Measurements from ENCODE around the gene PSD.

PSD gene

DNA sequence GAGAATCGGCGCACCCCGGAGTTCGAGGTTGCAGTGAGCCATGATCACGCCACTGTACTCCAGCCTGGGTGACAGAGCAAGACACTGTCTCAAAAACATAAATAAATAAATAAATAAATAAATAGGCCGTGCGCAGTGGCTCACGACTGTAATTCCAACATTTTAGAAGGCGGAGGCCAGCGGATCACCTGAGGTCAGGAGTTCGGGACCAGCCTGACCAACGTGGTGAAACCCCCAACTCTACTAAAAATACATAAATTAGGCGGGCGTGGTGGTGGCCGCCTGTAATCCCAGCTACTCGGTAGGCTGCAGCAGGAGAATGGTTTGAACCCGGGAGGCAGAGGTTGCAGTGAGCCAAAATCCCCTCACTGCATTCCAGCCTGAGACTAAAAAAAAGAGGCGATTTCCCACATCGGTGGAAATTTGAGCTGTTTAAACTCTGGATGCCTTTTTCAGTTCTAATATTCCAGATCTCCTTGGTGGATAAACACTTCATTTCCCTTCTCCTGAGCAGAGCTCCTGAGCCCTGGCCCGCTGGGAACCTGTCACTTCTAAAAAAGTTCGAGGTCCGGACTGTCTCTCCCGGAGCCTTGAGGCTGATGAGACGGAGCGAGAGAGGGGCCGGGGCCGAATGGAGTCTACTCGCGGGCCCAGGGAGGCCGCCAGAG is 25.0 kb downstream of the PSD start:
- H3K27ac ChIP-seq: peak overlapping the region; percentile 89
- TF ChIP-seq, protein P1, sequence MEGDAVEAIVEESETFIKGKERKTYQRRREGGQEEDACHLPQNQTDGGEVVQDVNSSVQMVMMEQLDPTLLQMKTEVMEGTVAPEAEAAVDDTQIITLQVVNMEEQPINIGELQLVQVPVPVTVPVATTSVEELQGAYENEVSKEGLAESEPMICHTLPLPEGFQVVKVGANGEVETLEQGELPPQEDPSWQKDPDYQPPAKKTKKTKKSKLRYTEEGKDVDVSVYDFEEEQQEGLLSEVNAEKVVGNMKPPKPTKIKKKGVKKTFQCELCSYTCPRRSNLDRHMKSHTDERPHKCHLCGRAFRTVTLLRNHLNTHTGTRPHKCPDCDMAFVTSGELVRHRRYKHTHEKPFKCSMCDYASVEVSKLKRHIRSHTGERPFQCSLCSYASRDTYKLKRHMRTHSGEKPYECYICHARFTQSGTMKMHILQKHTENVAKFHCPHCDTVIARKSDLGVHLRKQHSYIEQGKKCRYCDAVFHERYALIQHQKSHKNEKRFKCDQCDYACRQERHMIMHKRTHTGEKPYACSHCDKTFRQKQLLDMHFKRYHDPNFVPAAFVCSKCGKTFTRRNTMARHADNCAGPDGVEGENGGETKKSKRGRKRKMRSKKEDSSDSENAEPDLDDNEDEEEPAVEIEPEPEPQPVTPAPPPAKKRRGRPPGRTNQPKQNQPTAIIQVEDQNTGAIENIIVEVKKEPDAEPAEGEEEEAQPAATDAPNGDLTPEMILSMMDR (IDR thresholded peaks at IDR 0.05): no peak; the same call in none of the 2 replicates
- no peak for TF ChIP-seq ZFX (IDR thresholded peaks at IDR 0.05; ENCODE audit: borderline replicate concordance)

- H3K27ac ChIP-seq: no peak overlapping the region
- no peak for TF ChIP-seq ZFX (IDR thresholded peaks at IDR 0.05; ENCODE audit: borderline replicate concordance)
- TF ChIP-seq, protein P1 (IDR thresholded peaks at IDR 0.05): no peak
Observed at GRCh38 chr10:102392306-102392705, 26.3 kb downstream of the PSD start.

DNA sequence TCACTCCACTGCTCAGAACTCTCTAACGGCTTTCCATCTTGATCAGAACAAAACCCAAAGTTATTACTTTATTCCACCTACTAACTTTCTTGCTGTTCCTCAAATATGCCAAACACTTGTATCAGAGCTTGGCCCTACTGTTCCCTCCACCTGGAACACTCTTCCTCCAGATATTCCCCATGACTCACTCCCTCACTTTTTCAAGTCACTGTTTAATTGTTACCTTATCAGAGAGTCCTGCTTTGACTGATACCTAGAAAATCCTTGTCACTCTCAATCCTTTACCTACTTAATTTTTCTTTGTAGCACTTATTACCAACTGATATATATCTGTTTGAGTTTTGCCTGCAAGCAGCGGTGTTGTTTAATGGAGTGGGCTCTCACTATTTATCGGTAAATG is 28.7 kb downstream of the PSD start:
- TF ChIP-seq, protein P1 (IDR thresholded peaks at IDR 0.05): no peak
- no peak for TF ChIP-seq ZFX (IDR thresholded peaks at IDR 0.05; ENCODE audit: borderline replicate concordance)

DNA sequence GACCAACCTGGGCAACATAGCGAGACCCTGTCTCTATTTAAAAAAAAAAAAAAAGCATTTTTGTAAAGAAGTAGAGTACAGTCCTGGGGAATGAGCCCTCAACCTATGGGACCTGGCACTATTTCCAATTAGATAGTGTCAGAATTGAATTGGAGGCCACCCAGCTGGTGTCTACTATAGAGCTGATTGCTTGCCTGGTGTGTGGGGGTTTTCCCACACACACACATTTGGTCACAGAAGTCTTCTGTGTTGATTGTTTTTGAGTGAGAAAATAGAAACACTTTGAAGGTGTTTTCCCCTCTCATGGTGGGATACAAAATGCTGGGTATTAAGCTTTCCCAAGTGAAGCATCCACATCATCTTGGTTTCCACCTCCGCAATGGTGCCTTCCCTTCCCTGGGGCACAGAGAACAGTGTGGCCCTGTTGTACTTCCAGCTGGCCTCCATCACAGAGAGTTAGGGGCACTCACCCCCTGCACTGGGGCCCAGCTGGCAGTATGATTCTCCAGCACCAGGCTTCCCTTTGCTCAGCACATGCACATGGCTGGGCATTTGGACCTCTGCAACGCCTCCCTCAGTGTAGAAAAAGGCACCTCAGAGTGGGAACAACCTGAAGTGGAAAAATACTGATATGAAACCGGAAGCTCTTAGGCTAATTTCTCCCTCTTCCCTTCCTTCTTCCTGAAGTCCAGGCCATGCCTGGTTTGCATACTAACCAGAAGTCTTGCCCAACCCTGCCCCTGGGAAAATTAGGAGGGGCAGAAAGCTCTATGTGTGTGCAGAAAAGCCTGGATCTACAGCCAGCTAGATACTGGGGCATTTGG is 33.8 kb downstream of the PSD start:
- no peak for TF ChIP-seq ZFX (IDR thresholded peaks at IDR 0.05; ENCODE audit: borderline replicate concordance)
- H3K27ac ChIP-seq: no peak overlapping the region

More for the DNA sequence above, 28.7 kb downstream of the PSD start:
- H3K27ac ChIP-seq: no peak overlapping the region

GRCh38 chr10:102384053-102384452 is 34.5 kb downstream of the PSD start:
- TF ChIP-seq, protein P1 (IDR thresholded peaks at IDR 0.05): peak; percentile 38
- no peak for TF ChIP-seq ZFX (IDR thresholded peaks at IDR 0.05; ENCODE audit: borderline replicate concordance)
- no peak overlapping the region for H3K27ac ChIP-seq

GRCh38 chr10:102382871-102383270 is 35.7 kb downstream of the PSD start:
- no peak for TF ChIP-seq ZFX (IDR thresholded peaks at IDR 0.05; ENCODE audit: borderline replicate concordance)
- TF ChIP-seq, protein P1 (IDR thresholded peaks at IDR 0.05): no peak
- H3K27ac ChIP-seq: no peak overlapping the region

GRCh38 chr10:102381983-102382382 is 36.6 kb downstream of the PSD start:
- no peak for TF ChIP-seq ZFX (IDR thresholded peaks at IDR 0.05; ENCODE audit: borderline replicate concordance)
- TF ChIP-seq, protein P1 (IDR thresholded peaks at IDR 0.05): no peak

More at GRCh38 chr10:102381983-102382382, 36.6 kb downstream of the PSD start:
- no peak overlapping the region for H3K27ac ChIP-seq
